Endothelial cell (in vitro differentiated cells): ENCODE data around the gene CTSL. TPM values are rescaled to one million over a fixed set of nuclear protein-coding genes. Genes with fewer than 3 reads are reported as not detected.

Source experiments
- DNase-seq: peaks from one replicate; pipeline ENCODE4 v3.0.0; 2021; ENCODE audit warnings: low spot score
- H3K27ac Mint-ChIP-seq: one replicate; pipeline ENCODE4 v1.8.0; 2021; ENCODE audit warnings: mixed read lengths, inconsistent platforms; ENCODE audit not compliant: unreplicated experiment
- H3K27me3 Mint-ChIP-seq: one replicate; pipeline ENCODE4 v1.8.0; 2021; ENCODE audit warnings: mild to moderate bottlenecking, moderate library complexity, mixed read lengths, inconsistent platforms; ENCODE audit not compliant: unreplicated experiment
- H3K36me3 Mint-ChIP-seq: one replicate; pipeline ENCODE4 v1.8.0; 2021; ENCODE audit warnings: mild to moderate bottlenecking, low read depth, mixed read lengths, inconsistent platforms; ENCODE audit not compliant: unreplicated experiment
- H3K4me1 Mint-ChIP-seq: one replicate; pipeline ENCODE4 v1.8.0; 2021; ENCODE audit warnings: mild to moderate bottlenecking, mixed read lengths, inconsistent platforms; ENCODE audit not compliant: unreplicated experiment
- H3K4me3 Mint-ChIP-seq: one replicate; pipeline ENCODE4 v1.8.0; 2021; ENCODE audit warnings: mild to moderate bottlenecking, mixed read lengths, inconsistent platforms; ENCODE audit not compliant: unreplicated experiment
- H3K9me3 Mint-ChIP-seq: one replicate; pipeline ENCODE4 v1.8.0; 2021; ENCODE audit warnings: mixed read lengths, inconsistent platforms; ENCODE audit not compliant: unreplicated experiment
- CTCF ChIP-seq: fragments of 200-600 bp; sonication (generic); IDR thresholded peaks from one replicate; pipeline ENCODE4 v1.5.0; 2021; ENCODE audit warnings: antibody characterized with exemption; ENCODE audit not compliant: unreplicated experiment
- total RNA-seq: library from RNA; stranded (reverse); fragmentation: NEBNext Ultra II Directional; extraction: Animal tissue kit (Norgen Biotek cat#: 25700); gene quantifications from one replicate; pipeline ENCODE4 v1.2.1, GENCODE V29; 2021; ENCODE audit not compliant: unreplicated experiment

CTSL gene
- total RNA-seq, 1 donor from 2014 or later = 90.6 TPM

GRCh38 chr9:87765521-87765920 lies 39.6 kb downstream of the CTSL start:
- peaks cover under 1% of the 10 kb centered on the region for H3K9me3 Mint-ChIP-seq
- H3K27ac Mint-ChIP-seq = no peak overlapping the region
- H3K27me3 Mint-ChIP-seq = no peaks in the 10 kb centered on the region
- H3K4me1 Mint-ChIP-seq = peaks cover 3% of the 10 kb centered on the region
- H3K4me3 Mint-ChIP-seq = no peak overlapping the region
- TF ChIP-seq CTCF = no peak
- H3K36me3 Mint-ChIP-seq = no peaks in the 10 kb centered on the region
- no peak for DNase-seq

- TF ChIP-seq CTCF = no peak
- no peaks in the 10 kb centered on the region for H3K27me3 Mint-ChIP-seq
- DNase-seq = no peak
- no peaks in the 10 kb centered on the region for H3K36me3 Mint-ChIP-seq
- peaks cover 3% of the 10 kb centered on the region for H3K4me1 Mint-ChIP-seq
- no peak overlapping the region for H3K4me3 Mint-ChIP-seq
- H3K27ac Mint-ChIP-seq = no peak overlapping the region
- no peaks in the 10 kb centered on the region for H3K9me3 Mint-ChIP-seq
These were observed 40.8 kb downstream of the CTSL start for GRCh38 chr9:87766697-87767096.

GRCh38 chr9:87770616-87771315 lies 44.8 kb downstream of the CTSL start:
- no peak for DNase-seq
- H3K4me3 Mint-ChIP-seq = no peak overlapping the region
- H3K36me3 Mint-ChIP-seq = no peaks in the 10 kb centered on the region
- H3K4me1 Mint-ChIP-seq = peaks cover 13% of the 10 kb centered on the region
- H3K27me3 Mint-ChIP-seq = no peaks in the 10 kb centered on the region
- no peak overlapping the region for H3K27ac Mint-ChIP-seq
- H3K9me3 Mint-ChIP-seq = no peaks in the 10 kb centered on the region
- TF ChIP-seq CTCF = no peak

- no peak overlapping the region for H3K27ac Mint-ChIP-seq
- no peak for TF ChIP-seq CTCF
- no peaks in the 10 kb centered on the region for H3K27me3 Mint-ChIP-seq
- no peak overlapping the region for H3K4me3 Mint-ChIP-seq
- no peak for DNase-seq
- peaks cover 13% of the 10 kb centered on the region for H3K4me1 Mint-ChIP-seq
- no peaks in the 10 kb centered on the region for H3K9me3 Mint-ChIP-seq
- H3K36me3 Mint-ChIP-seq = no peaks in the 10 kb centered on the region
These were observed 45.5 kb downstream of the CTSL start for GRCh38 chr9:87771316-87772006.
